ENCODE data around the gene RSPH6A. TPM values are rescaled to one million over a fixed set of nuclear protein-coding genes. Genes with fewer than 3 reads are reported as not detected.

The RSPH6A gene
- total and polyA plus RNA-seq, 2 of the 13 experiments (the other 11 are each of a cell fraction or from before 2014, with no cell fraction given), result 0.07 TPM; not detected in 1

DNA sequence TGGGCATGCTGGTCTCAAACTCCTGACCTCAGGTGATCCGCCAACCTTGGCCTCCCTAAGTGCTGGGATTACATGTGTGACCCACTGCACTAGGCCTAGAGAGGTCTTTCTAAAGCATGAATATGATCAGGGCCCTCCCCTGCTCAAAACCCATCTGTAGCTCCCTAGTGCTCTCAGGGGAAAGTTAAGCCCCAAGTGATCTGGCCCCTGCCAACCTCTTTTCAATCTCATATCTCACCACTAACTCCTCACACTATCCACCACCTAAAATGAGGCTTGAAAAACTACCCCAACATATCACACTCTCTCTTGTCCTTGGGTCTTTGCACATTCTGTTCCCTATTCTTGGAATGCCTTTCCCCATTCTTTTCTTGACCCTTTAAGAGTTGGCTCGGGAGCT lies 20.5 kb downstream of the RSPH6A start:
- Histone ChIP-seq H3K4me2 (ENCODE audit: low read depth, low read length) (no peak overlapping the region), H3K9me3 (ENCODE audit: low read length) (no peaks in the 10 kb centered on the region), H2AFZ (ENCODE audit: low read length) (no peak overlapping the region), H3K36me3 (replicated peaks in 1 of 2; ENCODE audit: control insufficient read depth in 1 of 2, insufficient read depth in 2 of 2, low read length in 2 of 2) (peaks cover 4 to 5% of the 10 kb centered on the region in 2 experiments; a peak in 2 of 5 replicates), H3K79me2 (ENCODE audit: insufficient read depth, low read length) (peaks cover 14% of the 10 kb centered on the region), H4K20me1 (ENCODE audit: insufficient read depth, low read length) (no peaks in the 10 kb centered on the region), H3K4me1 (ENCODE audit: insufficient read depth, low read length) (peaks cover 29% of the 10 kb centered on the region), H3K27me3 (ENCODE audit: control insufficient read depth in 1 of 2, insufficient read depth in 2 of 2, low read length in 2 of 2) (peaks cover 0 to 9% of the 10 kb centered on the region in 2 experiments; a peak in 1 of 5 replicates), H3K27ac (ENCODE audit: extremely low read length, insufficient read depth, low read length) (no peak overlapping the region), H3K4me3 (replicated peaks in 1 of 3; ENCODE audit: insufficient read depth in 1 of 3, low read depth in 2 of 3, low read length in 3 of 3) (no peak overlapping the region), H3K9ac (ENCODE audit: insufficient read depth, low read depth, low read length) (no peak overlapping the region)
- in situ Hi-C loops (cut with HindIII; ENCODE audit: extremely low pct_ligation_motif_present, low pct_unique_long_range_greater_than_20kb) (no loop called here), intact Hi-C loops (cut with micrococcal nuclease; ENCODE audit: unreplicated experiment) (no loop called here)
- BruUV-seq (replicated peaks), result no TSS peak
- CTCF ChIA-PET (ENCODE audit: low intra/inter-chr PET ratio, low total read pairs), result no interaction called here
- no peak for FAIRE-seq
- WGBS (ENCODE audit: low lambda C conversion rate), result 30% methylated on average over 2 of the region's 2 CpGs
- POLR2A ChIA-PET, result no interaction called here
- no peak for ATAC-seq
- DNase-seq (ENCODE audit: low spot score), result no peak
- TF ChIP-seq ZNF235 (CRISPR knock-in tag; IDR thresholded peaks at IDR 0.05; ENCODE audit: borderline replicate concordance), result no peak

- peaks cover 14% of the 10 kb centered on the region for H3K79me2 ChIP-seq (ENCODE audit: insufficient read depth, low read length)
- H3K9ac ChIP-seq (ENCODE audit: insufficient read depth, low read depth, low read length), result no peak overlapping the region
- no peaks in the 10 kb centered on the region for H4K20me1 ChIP-seq (ENCODE audit: insufficient read depth, low read length)
- no peak overlapping the region for H3K27ac ChIP-seq (ENCODE audit: extremely low read length, insufficient read depth, low read length)
- WGBS (ENCODE audit: low lambda C conversion rate), result 43% methylated on average over 6 of the region's 6 CpGs
- ATAC-seq (no peak), DNase-seq (ENCODE audit: low spot score) (no peak), FAIRE-seq (no peak)
- H3K4me2 ChIP-seq (ENCODE audit: low read depth, low read length), result no peak overlapping the region
- ChIA-PET POLR2A (interaction anchor here (1.2 kb wide), 1 partner anchor 20 kb away, joined by 3 read pairs; no protein-coding TSS in a partner anchor), CTCF (ENCODE audit: low intra/inter-chr PET ratio, low total read pairs) (no interaction called here)
- intact Hi-C loops (cut with micrococcal nuclease; ENCODE audit: unreplicated experiment) (no loop called here), in situ Hi-C loops (cut with HindIII; ENCODE audit: extremely low pct_ligation_motif_present, low pct_unique_long_range_greater_than_20kb) (no loop called here)
- no TSS peak for BruUV-seq (replicated peaks)
- H3K27me3 ChIP-seq (ENCODE audit: control insufficient read depth in 1 of 2, insufficient read depth in 2 of 2, low read length in 2 of 2), result peaks cover 0 to 9% of the 10 kb centered on the region in 2 experiments; a peak in 1 of 5 replicates
- no peak overlapping the region for H2AFZ ChIP-seq (ENCODE audit: low read length)
- H3K4me3 ChIP-seq (replicated peaks in 1 of 3; ENCODE audit: insufficient read depth in 1 of 3, low read depth in 2 of 3, low read length in 3 of 3), result no peak overlapping the region
- no peaks in the 10 kb centered on the region for H3K9me3 ChIP-seq (ENCODE audit: low read length)
- no peak for TF ChIP-seq HNF4G (IDR thresholded peaks at IDR 0.05; ENCODE audit: borderline replicate concordance, low read depth, low read length)
- TF ChIP-seq HNF4G (CRISPR knock-in tag; IDR thresholded peaks at IDR 0.05; ENCODE audit: borderline replicate concordance, low read depth), result no peak
- peaks cover 22% of the 10 kb centered on the region for H3K4me1 ChIP-seq (ENCODE audit: insufficient read depth, low read length)
- H3K36me3 ChIP-seq (replicated peaks in 1 of 2; ENCODE audit: control insufficient read depth in 1 of 2, insufficient read depth in 2 of 2, low read length in 2 of 2), result peaks cover 9 to 11% of the 10 kb centered on the region in 2 experiments
Observed at GRCh38 chr19:45793876-45794275, 21.2 kb downstream of the RSPH6A start.

Measured in HepG2 (cell line).